Stimulated activated CD8-positive, alpha-beta memory T cell treated with anti-CD3 and anti-CD28 coated beads, Interleukin-4, amount 100 ng/mL, for 1 hour (primary cell): ENCODE data around the gene PLXNA1.
A peak's percentile ranks its signal among the peaks of the same experiment; 100 is the strongest.

ENCODE experiments used
- DNase-seq, 2 donors: peaks; one replicate each; pipeline ENCODE4 v3.0.0-alpha.2; 2020; ENCODE audit warnings: low read depth in 2 of 2, low spot score in 1 of 2

Gene PLXNA1

DNA sequence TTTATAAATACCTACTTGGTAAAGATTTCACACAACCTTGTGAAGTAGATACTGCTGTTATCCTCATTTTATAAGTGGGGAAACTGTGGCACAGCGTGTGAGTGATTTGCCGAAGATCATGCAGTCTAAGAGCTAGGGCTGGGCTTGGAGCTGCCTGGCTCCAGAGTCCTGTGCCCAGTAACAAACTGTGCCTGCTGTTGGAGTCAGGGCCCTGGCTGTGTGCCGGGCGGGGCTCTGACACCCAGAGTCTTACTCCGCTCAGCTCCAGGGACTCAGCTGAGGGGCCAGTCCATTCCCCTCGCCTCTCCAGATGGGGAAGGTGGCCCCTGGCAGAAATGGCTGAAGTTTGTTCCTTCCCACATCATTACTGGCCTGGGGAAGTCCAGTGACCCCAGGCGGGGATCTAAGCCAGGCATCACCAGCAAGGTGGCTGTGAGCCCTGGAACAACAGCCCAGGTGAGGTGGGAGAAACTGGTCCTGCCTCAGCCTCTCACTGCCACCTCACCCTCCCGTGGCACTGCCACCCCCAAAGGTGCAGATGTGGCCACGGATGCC lies 17.3 kb upstream of the PLXNA1 start:
- no peak for DNase-seq

DNA sequence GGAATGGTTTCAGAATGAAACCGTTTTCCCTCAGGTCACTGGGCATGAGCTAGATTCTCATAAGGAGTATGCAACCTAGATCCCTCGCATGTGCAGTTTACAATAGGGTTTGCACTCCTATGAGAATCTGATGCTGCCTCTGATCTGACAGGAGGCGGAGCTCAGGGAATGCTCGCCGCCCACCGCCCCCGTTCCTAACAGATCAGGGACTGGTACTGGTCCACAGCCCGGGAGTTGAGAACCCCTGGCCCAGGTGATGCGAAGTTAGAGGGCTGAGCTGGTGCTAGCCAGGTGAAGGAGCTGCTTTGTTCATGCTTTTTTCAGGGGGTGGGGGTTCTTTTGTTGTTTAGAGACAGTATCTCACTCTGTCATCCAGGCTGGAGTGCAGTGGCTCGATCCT lies 15.5 kb upstream of the PLXNA1 start:
- DNase-seq, result no peak

DNA sequence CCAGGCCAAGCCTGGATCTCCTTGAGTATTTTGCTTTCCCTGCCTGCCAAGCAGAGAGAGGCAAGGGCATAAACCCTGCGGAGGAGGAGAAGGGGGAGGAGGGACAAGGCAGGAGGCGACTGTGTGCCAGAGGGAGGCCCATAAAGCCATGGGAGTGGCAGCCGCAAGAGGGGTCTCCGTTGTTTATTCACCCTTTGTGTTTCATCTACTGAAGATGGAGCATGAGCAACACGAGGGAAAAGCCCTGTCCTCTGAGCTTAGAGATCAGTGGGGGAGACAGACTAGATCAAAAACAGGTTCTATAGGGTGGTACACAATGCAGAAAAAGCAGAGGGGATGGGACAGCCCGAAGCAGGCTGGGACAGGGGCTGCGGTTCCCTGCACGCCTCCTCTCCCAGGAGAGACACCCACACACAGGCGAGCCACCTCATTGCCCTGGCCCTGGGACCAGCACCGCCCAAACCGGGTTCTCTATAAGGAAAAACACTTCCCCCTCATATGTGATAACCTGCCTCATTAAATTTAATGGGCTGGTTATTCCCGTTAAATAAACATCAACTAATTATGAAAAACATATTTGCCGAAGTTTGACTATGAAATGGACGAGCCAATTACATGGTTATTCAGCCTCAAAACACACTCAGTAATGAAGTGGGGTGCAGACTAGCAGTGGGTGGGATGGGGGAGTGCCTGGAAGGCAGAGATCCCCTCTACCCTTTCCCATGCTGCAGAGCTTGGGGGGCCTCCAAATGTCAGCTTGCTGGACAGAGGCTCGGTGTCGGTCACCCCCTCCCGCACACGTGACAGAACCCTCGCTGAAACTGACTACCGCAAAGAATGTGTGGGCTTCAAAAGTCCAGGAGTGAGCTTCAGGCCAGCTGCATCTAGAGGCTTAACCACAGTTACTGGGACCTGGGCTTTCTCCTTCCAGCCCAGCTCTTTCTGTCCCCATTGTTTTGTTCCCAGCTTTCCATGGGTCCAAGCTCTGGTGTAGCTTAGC lies 14.2 kb upstream of the PLXNA1 start:
- no peak for DNase-seq

DNA sequence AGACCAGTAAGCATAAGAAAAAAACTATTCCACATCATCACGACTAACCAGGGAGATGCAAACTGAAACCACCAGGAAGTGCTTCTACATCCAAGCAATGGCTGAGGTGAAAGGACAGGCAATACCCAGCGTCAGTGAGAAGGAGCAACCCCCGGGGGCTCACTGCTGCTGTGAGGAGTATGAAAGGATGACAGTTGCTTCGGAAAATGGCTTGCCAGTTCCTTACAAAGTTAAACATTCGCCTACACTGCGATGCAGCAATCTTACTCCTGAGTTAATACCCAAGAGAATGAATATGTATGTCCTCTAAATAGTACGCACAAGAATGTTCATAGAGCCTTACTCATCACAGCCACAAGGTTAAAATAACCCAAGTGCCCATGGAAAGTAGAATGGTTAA lies 13.3 kb upstream of the PLXNA1 start:
- DNase-seq, result no peak

DNA sequence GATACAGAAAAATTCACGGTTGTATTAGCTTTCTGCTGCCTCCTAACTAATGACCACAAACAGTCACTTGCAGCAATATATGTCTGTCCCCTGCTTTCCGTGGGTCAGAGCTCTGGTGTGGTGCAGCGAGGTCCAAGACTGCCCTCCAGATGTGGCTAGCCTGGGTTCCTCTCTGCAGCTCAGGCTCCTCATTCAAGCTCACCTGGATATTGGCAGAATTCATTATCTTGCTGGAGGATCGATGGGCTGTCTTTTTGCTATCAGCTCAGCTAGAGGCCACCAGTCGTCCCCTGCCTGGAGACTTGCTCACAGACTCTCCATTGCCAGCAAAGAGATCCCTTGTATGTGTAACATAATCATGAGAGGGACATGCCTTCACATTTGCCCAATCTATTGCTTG lies 12.8 kb upstream of the PLXNA1 start:
- DNase-seq, result no peak

DNA sequence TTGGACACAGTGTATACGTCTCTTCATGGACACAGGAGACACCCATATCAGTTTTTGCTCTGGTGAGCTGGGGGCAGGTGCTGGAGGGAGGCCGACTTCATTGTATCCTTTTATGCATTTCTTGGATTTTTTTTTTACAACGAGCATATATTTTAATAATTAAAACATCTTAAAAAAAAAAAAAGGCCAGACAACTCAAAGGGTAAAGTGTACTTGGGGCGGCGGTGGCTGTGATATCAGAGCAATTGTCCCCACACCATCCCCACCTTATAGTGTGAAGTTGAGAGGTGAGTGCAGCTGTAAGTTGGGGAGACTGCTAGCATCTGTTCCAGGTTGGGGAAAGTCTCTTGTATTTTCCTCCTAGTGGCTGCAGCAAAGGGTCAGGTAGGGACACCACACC lies 12.0 kb upstream of the PLXNA1 start:
- no peak for DNase-seq

DNA sequence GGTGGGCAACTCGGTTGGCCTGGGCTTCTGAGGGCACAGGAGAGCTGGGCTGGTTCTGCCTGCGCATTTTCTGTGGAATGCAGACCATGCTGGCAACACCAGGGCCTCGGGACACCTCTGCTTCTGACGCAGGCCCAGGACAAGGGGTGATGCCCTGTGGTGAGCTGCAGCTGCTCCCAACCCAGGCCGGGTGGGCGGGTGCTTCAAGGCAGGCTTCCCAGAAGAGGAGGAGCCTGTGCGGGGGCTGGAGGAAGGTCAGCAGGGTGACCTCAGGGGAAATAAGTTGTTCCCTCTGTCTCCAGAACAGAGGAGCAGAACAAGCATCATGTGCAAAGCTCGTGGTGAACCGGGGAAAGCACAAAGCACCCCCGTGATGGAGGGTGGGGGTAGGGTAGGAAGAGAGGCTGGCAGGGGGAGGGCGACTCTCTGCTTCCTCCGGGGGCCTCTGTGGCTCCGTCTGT lies 11.0 kb upstream of the PLXNA1 start:
- DNase-seq, result no peak

DNA sequence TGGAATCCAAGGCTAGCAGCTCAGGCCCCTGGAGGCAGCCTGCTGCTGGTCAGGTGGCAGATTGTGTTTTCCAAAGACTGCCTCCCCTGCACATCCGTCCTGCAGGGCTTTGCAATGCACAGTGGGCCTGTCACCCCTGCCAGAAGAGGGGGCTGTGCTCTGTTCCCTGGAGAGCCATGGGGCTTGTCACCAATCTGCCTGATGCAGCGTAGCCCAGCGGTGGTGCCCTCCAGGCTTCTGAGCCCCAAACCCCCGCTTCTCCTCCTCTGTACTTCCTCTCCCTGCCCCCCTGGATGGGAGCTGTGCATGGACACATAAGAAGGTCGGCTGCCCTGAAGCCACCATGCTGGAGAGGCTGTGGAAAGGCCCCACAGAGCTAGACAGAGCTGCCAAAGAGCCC lies 10.0 kb upstream of the PLXNA1 start:
- DNase-seq, result no peak

DNA sequence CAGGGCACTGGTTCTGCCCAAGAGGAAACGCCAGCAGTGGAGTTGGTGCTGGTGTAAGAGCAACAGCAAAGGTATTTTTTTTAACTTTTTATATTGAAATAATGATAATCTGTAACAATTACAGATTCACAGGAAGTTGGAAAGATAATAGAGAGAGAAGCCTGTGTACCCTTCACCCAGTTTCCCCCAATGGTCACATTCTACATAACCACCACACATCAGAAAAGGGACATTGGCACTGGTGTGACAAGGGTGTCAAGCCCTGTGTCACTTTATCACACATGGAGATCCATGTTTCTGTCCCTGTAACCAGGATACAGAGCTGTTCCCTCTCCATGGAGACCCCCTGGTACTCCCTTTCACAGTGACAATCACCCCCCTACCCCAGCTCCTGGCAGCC lies 9.1 kb upstream of the PLXNA1 start:
- no peak for DNase-seq

DNA sequence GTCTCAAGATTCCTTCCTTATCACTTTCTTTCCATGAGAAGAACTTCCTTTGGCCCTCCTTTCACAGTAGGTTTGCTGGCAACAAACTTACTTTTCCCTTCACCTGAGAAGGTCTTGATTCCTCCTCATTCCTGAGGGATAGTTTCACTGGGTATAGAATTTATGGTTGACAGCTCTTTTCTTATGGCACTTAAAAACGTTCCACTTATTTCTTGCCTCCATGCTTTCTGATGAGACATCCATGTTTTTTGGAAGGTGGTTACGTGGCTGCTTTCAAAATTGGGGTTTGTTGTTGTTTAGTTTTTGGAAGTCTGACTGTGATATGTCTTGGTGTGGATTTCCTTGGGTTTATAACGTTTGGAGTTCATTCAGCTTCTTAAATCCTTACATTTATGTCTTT lies 8.2 kb upstream of the PLXNA1 start:
- no peak for DNase-seq

DNA sequence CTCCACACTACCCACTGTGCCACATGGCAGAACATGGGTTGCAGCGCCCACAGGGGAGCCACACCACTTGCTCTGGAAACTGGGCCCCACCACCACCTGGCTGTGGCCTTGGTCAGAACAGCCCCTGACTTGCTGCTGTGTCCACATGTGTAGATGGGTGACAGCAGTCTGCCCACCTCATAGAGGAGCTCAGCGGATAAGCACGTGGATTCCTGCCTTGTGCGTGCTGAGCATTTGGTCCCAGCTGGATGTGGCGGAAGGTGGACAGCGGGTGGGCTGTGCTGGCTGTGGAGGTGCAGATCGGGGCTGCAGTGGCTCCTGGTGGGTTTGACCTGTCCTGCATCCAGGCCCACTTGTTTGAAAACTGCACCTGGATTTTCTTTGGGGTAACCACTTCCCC lies 6.0 kb upstream of the PLXNA1 start:
- DNase-seq, result no peak

DNA sequence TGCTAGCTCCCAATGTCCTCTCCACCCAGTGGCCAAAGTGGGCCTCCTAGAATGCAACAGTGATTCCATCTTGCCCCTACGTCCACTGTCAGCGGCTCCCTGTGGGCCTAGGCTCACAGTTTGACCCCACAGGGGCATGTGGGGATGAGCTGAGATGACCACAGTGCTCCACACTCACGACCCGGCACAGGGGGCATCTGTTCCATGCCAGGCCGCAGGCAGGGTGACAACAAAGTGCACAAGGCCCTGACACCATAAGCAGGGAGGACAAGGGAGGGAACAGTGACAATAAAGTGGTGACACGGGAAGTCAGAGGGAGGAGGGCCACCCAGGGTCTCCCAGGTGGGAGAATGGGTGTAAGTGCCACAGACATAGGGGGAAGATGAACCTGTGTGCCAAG lies 5.1 kb upstream of the PLXNA1 start:
- DNase-seq, result no peak

DNA sequence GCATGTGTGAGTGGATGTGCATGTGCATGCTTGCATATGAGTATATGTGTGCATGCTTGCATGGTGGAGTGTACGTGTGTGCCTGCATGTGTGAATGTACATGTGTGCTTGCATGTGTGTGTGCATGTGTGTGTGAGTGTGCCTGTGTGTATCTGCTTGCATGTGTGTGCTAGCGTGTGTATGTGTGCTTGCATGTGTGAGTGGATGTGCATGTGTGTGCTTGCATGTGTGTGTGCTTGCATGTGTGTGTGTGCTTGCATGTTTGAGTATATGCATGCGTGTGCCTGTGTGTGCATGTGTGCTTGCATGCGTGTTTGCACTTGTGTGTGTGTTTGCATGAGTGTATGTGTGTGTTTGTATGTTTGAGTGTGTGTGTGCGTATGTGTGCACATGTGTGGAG lies 4.6 kb upstream of the PLXNA1 start:
- DNase-seq, result no peak

DNA sequence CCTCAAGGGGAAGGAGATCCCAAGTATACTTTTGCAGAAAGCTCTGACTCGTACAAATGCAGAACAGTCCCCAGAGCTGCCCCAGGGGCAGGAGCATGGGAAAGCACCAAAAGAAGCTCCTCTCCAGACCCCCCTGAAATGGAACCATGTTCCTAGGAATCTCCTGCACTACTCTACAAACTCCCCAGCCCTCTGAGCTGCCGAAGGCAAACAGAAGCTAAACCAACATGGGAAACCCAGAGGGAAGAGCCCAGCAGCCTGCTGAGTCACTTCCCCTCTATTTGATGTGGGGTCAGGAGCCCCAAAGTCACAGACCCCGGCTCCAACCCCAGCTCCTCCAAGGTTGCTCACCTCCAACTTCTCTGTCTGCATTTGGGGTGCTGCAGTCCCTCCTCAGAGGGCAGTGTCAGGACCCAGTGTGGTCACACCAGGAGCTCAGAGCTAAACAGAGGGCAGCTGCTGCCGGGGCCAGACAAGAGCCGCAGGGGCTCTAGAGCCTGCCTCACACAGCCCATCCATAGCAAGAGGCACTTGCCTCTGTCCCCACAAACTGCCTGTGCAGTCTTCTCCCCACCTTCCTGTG lies 3.8 kb upstream of the PLXNA1 start:
- no peak for DNase-seq

DNA sequence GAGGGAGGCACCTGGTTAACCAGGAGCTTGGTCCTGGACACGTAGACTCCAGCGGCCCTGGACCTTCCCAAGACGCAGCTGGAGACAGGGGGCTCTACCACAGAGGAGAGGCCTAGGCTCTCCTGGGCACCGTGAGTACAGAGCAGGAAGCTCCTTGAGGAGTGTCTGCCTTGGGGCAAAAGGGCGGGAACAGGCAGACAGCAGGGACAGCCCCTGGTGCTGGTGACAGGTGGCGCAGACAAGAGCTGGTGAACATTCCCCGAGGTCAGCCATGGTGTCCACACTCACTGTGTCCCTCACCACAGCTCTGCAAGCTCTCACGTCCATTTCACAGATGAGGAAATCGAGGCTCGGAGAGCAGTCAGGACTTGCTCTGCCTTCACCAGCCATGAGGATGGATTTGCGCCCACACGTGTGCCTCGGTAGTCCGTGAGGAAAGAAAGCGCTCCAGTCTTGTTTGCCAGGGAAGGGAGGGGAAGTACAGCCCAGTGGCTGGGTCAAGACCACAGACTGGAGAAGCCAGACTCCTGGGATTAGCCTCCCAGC lies 2.6 kb upstream of the PLXNA1 start:
- DNase-seq, result no peak

DNA sequence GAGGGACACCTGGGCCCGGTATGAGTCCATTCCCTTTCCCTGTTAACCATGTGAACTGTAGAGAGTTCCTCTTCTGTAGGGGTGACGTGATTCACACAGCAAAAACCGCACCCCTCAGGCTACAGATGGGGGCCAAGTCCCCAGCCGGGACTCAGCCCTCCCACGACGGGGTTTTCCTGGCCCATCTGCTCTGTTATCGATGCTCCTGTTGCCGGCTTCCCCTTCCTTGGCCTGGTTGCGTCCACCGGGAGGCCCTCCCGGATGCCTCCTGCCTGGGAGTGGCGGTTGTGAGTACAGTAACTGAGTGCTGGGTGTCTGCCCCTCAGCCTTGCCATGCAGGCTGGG lies 817 bp upstream of the PLXNA1 start:
- DNase-seq, result peak; percentile 27 to 43

DNA sequence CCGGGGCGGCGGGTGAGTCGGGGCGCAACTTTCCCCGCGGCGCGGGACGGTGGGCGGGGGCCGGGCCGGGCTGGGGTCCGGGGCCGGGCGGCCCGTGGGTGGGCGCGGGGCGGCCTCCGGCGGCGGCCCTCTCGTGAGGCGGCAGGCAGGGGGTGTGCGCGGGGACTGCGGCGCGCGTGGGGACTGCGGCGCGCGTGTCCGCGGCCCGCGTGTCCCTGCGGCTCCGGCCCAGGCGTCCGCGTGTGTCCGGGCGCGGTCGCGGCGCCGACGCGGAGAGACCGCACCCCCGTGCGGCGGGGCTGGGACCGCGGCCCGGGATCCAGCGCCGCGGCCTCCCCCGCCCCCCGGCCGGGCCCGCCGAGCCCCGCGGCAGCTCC lies 349 bp downstream of the PLXNA1 start:
- no peak for DNase-seq

DNA sequence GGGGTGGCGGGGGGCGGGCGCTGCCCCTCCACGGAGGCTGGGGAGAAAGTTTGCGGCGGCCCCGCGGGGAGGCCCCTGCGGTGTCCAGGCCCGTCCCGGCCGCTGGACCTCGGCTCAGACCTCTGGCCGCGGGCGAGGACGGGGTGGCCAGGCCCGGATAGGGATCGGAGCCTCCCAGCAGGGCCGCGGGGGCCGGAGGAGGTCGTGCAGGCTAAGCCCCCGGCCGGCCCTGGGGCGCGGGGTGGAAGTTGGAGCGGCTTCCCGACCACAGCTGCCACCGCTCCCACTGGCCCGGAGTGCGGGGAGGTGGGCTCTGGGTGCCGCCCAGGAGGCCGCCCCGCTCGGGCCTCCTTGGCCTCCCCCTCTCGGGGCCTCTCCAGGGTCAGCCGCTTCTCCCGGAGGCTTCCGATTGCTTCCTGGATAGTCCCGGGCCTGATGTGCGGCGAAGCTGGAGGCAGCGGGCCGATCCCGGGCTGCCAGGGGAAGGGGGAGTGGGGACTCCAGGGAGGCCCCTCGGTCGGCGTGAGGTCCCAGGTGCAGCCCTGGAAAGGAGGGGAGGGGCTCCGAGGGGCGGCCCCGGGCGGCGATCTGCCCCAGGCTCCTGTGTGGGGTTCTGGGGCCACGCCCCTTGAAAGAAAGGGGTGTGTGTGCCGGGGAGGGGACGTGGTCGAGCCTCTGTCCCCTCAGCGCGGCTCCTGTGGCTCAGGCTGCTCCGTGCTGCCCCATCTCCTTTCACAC lies 907 bp downstream of the PLXNA1 start:
- no peak for DNase-seq

DNA sequence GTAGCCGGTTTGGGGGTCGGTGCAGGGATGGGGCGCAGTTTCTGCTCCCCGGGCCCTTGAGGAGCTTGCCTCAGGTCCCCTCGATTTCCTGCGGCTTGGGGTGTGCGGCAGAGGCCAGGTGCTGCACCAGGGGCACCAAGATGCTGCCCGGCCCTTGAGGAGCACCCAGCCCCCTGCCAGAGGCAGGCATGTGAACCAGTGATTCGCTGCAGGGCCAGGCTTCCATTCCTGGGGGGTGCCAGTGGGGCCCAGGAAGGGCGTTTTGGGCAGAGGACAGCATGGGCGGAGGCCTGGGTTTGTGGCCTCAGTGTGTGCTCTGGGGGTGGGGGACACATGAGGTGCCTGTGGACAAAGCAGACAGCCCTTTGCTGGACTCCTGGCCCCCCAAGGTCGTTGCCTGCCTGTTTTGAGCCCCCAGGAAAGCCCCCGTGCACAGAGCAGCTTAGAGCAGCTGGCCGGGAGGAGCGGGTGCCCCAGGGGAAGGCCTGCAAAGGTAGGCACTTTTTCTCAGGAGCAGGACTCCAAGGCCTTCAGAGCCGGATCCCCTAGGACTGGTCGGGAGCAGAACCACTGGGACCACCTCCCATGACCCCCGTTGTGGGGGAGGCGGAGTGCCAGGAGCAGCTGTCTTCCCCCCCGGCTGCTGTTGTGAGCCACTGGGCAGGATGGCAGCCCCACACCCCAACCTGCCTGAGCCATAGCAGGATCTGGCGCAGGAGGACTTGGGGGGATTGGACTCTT lies 1.6 kb downstream of the PLXNA1 start:
- no peak for DNase-seq

DNA sequence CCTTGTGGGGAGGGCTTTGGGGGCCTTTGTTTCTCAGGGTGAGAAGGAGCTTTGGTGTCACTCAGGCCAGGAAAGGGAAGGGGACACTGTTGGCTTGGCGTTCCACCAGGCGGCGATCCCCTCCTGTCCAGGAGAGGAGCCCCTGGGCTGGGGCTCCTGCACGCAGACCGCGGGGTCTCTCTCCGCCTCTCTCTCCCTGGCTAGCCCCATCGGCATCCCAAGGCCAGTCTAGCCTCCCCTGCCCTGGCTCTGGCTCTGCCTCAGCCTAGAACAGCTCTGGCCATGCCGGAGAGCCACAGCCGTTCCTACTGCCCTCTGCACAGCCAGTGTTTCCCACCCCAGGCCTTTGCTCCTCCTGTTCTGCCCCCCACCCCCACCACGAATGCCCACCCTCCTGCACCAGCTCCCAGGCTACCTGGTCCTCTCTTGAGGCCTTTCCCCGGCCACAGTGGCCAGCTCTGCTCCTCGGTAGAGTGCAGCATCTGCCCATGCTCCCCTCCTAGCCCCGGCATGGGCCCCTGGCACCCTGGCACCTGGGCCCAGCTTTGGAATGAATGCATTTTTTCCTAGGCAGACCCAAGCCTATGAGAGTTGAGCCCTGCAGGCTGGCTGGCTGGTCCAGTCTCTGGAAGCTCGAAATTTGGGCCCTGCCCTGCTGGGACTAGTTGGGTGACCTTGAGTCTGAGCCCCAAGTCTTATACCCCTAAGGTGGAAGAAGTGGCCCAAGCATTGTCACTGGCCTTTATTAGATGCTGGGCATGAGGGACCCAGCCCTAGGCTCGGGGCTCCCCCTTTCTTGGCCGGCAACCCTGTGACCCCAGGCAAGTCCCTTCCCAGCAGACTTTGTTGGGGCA lies 2.4 kb downstream of the PLXNA1 start:
- DNase-seq, result no peak
